Fibroblast of lung (primary cell): ENCODE results near the gene CERS5. TPM values are rescaled to one million over a fixed set of nuclear protein-coding genes. Genes with fewer than 3 reads are reported as not detected.

Experiments used
- DNase-seq, 2 donors: peaks; one replicate each; pipeline versions ENCODE4 v3.0.0 to v3.0.0-alpha.2; 2010; ENCODE audit warnings: low read depth in 2 of 2
- H2AFZ ChIP-seq: 2 replicates; pipeline ENCODE4 v1.5.1; 2012; ENCODE audit warnings: low read length, control low read depth, inconsistent platforms
- H3K27ac ChIP-seq: 2 replicates; pipeline ENCODE4 v1.5.1; 2011; ENCODE audit warnings: low read length, control low read depth; ENCODE audit not compliant: insufficient read depth
- H3K27me3 ChIP-seq: 2 replicates; pipeline ENCODE4 v1.5.1; 2011; ENCODE audit warnings: mild to moderate bottlenecking, low read length; ENCODE audit not compliant: control insufficient read depth, insufficient read depth
- H3K36me3 ChIP-seq: 2 replicates; pipeline ENCODE4 v1.5.1; 2011; ENCODE audit warnings: low read length; ENCODE audit not compliant: control insufficient read depth, insufficient read depth
- H3K4me1 ChIP-seq: 2 replicates; pipeline ENCODE4 v1.5.1; 2011; ENCODE audit warnings: low read length; ENCODE audit not compliant: control insufficient read depth, insufficient read depth; ENCODE audit errors: extremely low read depth
- H3K4me2 ChIP-seq: 2 replicates; pipeline ENCODE4 v1.5.1; 2011; ENCODE audit warnings: low read length, control low read depth; ENCODE audit not compliant: insufficient read depth; ENCODE audit errors: extremely low read depth
- H3K4me3 ChIP-seq, 4 experiments: fragments of 200-600 bp in 1 of 4; sonication (generic) in 1 of 4; replicated peaks in 1 of 4; 2 replicates each; pipeline ENCODE4 v1.5.1; 2011 to 2016; ENCODE audit warnings: low read length in 4 of 4, low read depth in 3 of 4, mild to moderate bottlenecking in 3 of 4, control low read depth in 2 of 4, inconsistent platforms in 1 of 4, mixed read lengths in 1 of 4; ENCODE audit not compliant: insufficient read depth in 1 of 4; ENCODE audit errors: control extremely low read depth in 1 of 4
- H3K79me2 ChIP-seq: 2 replicates; pipeline ENCODE4 v1.5.1; 2012; ENCODE audit warnings: mild to moderate bottlenecking, low read length, inconsistent platforms; ENCODE audit not compliant: control insufficient read depth, insufficient read depth
- H3K9ac ChIP-seq: 2 replicates; pipeline ENCODE4 v1.5.1; 2011; ENCODE audit warnings: mild to moderate bottlenecking, low read length, control low read depth; ENCODE audit not compliant: insufficient read depth
- H3K9me3 ChIP-seq: 2 replicates; pipeline ENCODE4 v1.5.1; 2012; ENCODE audit warnings: low read depth, low read length; ENCODE audit not compliant: control insufficient read depth, insufficient read depth
- H4K20me1 ChIP-seq: 2 replicates; pipeline ENCODE4 v1.5.1; 2011; ENCODE audit warnings: low read length; ENCODE audit not compliant: control insufficient read depth, insufficient read depth; ENCODE audit errors: extremely low read depth
- CTCF ChIP-seq, 2 donors: IDR thresholded peaks in 1 of 2; conservative IDR thresholded peaks in 1 of 2; 1 replicate in 1 of 2; 2 replicates in 1 of 2; pipeline ENCODE4 v1.5.1; 2011 to 2012; ENCODE audit warnings: low read length in 2 of 2, control low read depth in 1 of 2, inconsistent platforms in 1 of 2, low read depth in 1 of 2, mild to moderate bottlenecking in 1 of 2
- EZH2 ChIP-seq: IDR thresholded peaks from 2 replicates; pipeline ENCODE4 v1.5.1; 2012; ENCODE audit warnings: low read length, control low read depth, mild to moderate bottlenecking; ENCODE audit errors: missing control alignments
- polyA plus RNA-seq, 2 donors: library from polyadenylated mRNA; depleted of rRNA in 1 of 2; stranded (reverse) in 1 of 2; unstranded in 1 of 2; fragments of >200 nt; gene quantifications; 2 replicates each; pipeline ENCODE4 v1.2.1, GENCODE V29; 2011 to 2012; ENCODE audit warnings: missing spikeins in 1 of 2
- total RNA-seq: library from RNA; depleted of rRNA; stranded (reverse); fragments of >200 nt; gene quantifications from 2 replicates; pipeline ENCODE4 v1.2.1, GENCODE V29; 2014

The CERS5 gene
- total and polyA plus RNA-seq, 2 donors (not counting 1 experiment from before 2014, with no cell fraction given) = 51.0 to 74.4 TPM

DNA sequence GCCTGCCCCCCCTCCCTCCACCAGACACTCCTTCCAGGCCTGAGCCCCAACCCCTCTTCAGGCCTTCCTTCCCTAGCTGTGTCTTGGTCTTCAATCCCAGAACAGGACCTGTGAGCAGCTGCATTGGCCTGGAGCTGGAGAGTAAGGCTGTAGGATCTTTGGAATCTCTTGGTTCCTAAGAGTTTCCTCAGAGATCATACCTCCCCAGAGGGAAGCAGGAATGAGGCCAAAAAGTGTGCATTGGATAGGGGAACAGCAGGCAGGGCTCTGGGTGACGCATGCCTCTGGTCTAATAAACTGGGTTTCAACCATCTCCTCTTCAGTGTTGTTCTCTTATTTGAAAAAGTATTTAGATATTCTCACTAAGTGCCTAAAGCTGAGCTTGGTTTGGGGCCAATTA lies 83.9 kb downstream of the CERS5 start:
- Histone ChIP-seq H3K79me2 (peaks cover 10% of the 10 kb centered on the region), H2AFZ (no peak overlapping the region)

DNA sequence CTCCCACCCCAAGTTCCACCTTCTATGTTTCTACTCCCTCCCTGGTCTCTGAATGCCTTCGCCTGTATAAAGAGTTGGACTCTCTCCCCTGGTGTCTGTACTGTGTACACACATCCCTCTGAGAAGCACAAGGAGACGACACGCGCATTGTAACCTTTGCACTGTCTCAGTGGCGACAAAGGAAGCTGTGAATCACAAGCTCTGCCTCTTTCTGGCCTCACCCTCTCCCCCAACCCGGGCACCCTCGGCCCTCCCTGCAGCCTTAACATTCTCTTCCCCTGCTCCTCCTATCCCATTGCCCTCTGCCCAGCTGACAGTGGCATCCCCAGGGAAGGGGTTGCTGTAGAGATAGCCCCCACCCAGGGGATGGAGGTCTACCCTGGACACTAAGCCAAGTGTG lies 84.5 kb downstream of the CERS5 start:
- H3K27me3 ChIP-seq = no peaks in the 10 kb centered on the region
- H3K4me2 ChIP-seq = no peak overlapping the region
- no peak for DNase-seq

More for the DNA sequence above, 83.9 kb downstream of the CERS5 start:
- Histone ChIP-seq H3K4me3 (no peak overlapping the region), H3K9ac (no peak overlapping the region), H3K4me1 (no peaks in the 10 kb centered on the region), H3K27me3 (no peaks in the 10 kb centered on the region), H3K9me3 (no peaks in the 10 kb centered on the region), H3K4me2 (no peak overlapping the region), H3K36me3 (peaks cover 3% of the 10 kb centered on the region), H3K27ac (no peak overlapping the region), H4K20me1 (no peaks in the 10 kb centered on the region)
- no peak for DNase-seq
- no peak for TF ChIP-seq CTCF (conservative IDR thresholded peaks at IDR 0.05 in 1 of 2, IDR thresholded peaks at IDR 0.05 in 1 of 2; ENCODE audit: low read depth in 1 of 2, low read length in 2 of 2)
- no peak for TF ChIP-seq EZH2

DNA sequence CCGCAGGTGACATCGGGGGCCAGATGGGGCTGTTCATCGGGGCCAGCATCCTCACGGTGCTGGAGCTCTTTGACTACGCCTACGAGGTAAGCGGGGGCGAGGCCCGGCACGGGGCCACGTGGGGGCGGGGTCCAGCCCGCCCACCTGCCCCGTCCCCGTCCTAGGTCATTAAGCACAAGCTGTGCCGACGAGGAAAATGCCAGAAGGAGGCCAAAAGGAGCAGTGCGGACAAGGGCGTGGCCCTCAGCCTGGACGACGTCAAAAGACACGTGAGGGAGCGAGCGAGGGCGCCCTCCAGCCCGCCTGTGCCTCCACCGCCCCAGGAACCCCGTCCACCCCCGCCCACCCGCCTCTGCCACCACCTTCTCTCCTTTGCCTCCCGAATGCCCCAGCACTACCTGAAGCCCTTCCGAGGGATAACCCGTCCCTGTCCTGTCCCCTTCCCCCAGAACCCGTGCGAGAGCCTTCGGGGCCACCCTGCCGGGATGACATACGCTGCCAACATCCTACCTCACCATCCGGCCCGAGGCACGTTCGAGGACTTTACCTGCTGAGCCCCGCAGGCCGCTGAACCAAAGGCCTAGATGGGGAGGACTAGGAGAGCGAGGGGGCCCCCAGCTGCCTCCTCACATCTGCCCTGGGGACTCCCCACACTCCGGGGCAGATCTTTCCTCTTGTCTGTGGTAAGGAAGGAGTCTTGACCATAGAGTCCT lies 85.9 kb downstream of the CERS5 start:
- Histone ChIP-seq H3K4me3 (no peak overlapping the region), H2AFZ (no peak overlapping the region), H3K27ac (no peak overlapping the region), H3K4me2 (no peak overlapping the region), H3K27me3 (no peaks in the 10 kb centered on the region), H3K9me3 (no peaks in the 10 kb centered on the region), H3K4me1 (no peaks in the 10 kb centered on the region), H3K79me2 (peaks cover 10% of the 10 kb centered on the region), H3K9ac (no peak overlapping the region), H3K36me3 (no peaks in the 10 kb centered on the region), H4K20me1 (no peaks in the 10 kb centered on the region)
- DNase-seq = no peak
- TF ChIP-seq CTCF (conservative IDR thresholded peaks at IDR 0.05 in 1 of 2, IDR thresholded peaks at IDR 0.05 in 1 of 2; ENCODE audit: low read depth in 1 of 2, low read length in 2 of 2) = no peak
- no peak for TF ChIP-seq EZH2

More for the DNA sequence above, 84.5 kb downstream of the CERS5 start:
- TF ChIP-seq CTCF (conservative IDR thresholded peaks at IDR 0.05 in 1 of 2, IDR thresholded peaks at IDR 0.05 in 1 of 2; ENCODE audit: low read depth in 1 of 2, low read length in 2 of 2) (no peak), EZH2 (no peak)
- H3K27ac ChIP-seq = no peak overlapping the region
- H3K9ac ChIP-seq = no peak overlapping the region
- no peak overlapping the region for H3K4me3 ChIP-seq
- no peak overlapping the region for H2AFZ ChIP-seq
- H3K36me3 ChIP-seq = peaks cover 3% of the 10 kb centered on the region
- peaks cover 10% of the 10 kb centered on the region for H3K79me2 ChIP-seq
- H3K4me1 ChIP-seq = no peaks in the 10 kb centered on the region
- H3K9me3 ChIP-seq = no peaks in the 10 kb centered on the region
- H4K20me1 ChIP-seq = no peaks in the 10 kb centered on the region
